WERI-Rb-1 (cell line): ENCODE data around the gene DNLZ.

Experiments used
- DNase-seq: peaks from one replicate; pipeline ENCODE4 v3.0.0-alpha.2; 2020
- H3K27ac ChIP-seq: fragments of 250-450 bp; sonication (Bioruptor Pico); 2 replicates; pipeline ENCODE4 v1.5.1; 2020; ENCODE audit warnings: mild to moderate bottlenecking, moderate library complexity
- H3K27me3 ChIP-seq: fragments of 250-450 bp; sonication (Bioruptor Pico); 2 replicates; pipeline ENCODE4 v1.5.1; 2021; ENCODE audit warnings: mild to moderate bottlenecking, low read depth, moderate library complexity; ENCODE audit not compliant: insufficient read depth, severe bottlenecking
- H3K36me3 ChIP-seq: fragments of 250-450 bp; sonication (Bioruptor Pico); 2 replicates; pipeline ENCODE4 v1.5.1; 2020; ENCODE audit warnings: mild to moderate bottlenecking, moderate library complexity
- H3K4me3 ChIP-seq: 2 replicates; pipeline ENCODE4 v1.5.1; 2011; ENCODE audit warnings: low read depth, mild to moderate bottlenecking, control low read depth, low read length
- H3K9me3 ChIP-seq: fragments of 250-450 bp; sonication (Bioruptor Pico); 2 replicates; pipeline ENCODE4 v1.5.1; 2021; ENCODE audit warnings: mild to moderate bottlenecking, moderate library complexity; ENCODE audit not compliant: severe bottlenecking
- TF ChIP-seq, protein P1 (sequence below): IDR thresholded peaks from 2 replicates; pipeline ENCODE4 v1.5.1; 2011; ENCODE audit warnings: low read depth, mild to moderate bottlenecking, control low read depth, inconsistent platforms, low read length

Gene DNLZ

DNA sequence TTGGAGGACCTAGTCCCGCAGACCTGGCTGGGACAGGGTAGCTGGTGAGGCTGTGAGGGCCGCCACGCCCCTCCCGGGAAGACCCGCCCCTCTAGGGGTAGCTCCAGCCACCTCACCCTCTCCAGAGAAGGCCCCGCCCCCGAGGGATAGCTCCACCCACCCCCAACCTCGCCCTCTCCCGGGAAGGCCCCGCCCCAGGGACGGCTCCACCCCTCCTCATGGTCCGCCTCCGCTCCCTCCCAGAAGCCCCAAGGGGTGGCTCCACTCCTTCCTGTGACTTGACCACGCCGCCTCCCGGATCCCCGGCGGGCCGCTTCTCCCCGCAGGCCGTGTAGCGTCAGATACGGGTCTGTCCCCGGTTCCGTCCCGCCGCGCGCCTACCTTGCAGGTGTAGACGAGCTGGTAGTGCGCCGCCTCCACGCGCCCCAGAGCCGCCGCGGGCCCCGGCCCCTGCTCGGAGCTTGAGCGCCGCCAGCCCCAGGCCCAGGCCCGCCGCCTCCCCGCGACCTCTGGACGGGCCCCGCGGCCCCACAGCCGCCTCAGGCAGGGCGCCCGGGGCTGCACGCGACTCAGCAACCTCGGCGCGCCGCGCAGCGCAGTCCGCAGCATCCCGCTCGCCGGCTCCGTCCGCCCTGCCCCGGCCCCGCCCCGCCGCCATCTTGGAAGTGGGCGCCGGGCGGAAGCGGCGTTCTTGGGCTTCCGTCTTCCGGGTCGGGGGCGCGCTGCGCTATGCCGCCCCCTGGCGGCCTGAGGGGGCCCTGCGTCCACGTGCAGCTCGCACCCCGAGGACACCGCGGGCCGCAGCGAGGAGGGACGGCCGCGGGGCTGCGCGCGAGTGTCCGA lies at the start of gene DNLZ:
DNLZ (minus strand) TSS at position 639 of the 843 bp plus-strand sequence; CDS start at position 609, 30 bp downstream.
- peaks cover 21% of the 10 kb centered on the region for H3K36me3 ChIP-seq
- H3K27me3 ChIP-seq, result no peaks in the 10 kb centered on the region
- H3K27ac ChIP-seq, result peak within 1 kb of the TSS; percentile 81
- H3K9me3 ChIP-seq, result peaks cover 3% of the 10 kb centered on the region
- peak within 1 kb of the TSS; percentile 58 for H3K4me3 ChIP-seq
- TF ChIP-seq, protein P1, sequence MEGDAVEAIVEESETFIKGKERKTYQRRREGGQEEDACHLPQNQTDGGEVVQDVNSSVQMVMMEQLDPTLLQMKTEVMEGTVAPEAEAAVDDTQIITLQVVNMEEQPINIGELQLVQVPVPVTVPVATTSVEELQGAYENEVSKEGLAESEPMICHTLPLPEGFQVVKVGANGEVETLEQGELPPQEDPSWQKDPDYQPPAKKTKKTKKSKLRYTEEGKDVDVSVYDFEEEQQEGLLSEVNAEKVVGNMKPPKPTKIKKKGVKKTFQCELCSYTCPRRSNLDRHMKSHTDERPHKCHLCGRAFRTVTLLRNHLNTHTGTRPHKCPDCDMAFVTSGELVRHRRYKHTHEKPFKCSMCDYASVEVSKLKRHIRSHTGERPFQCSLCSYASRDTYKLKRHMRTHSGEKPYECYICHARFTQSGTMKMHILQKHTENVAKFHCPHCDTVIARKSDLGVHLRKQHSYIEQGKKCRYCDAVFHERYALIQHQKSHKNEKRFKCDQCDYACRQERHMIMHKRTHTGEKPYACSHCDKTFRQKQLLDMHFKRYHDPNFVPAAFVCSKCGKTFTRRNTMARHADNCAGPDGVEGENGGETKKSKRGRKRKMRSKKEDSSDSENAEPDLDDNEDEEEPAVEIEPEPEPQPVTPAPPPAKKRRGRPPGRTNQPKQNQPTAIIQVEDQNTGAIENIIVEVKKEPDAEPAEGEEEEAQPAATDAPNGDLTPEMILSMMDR, result peak; percentile 92
- DNase-seq, result peak; percentile 97

DNA sequence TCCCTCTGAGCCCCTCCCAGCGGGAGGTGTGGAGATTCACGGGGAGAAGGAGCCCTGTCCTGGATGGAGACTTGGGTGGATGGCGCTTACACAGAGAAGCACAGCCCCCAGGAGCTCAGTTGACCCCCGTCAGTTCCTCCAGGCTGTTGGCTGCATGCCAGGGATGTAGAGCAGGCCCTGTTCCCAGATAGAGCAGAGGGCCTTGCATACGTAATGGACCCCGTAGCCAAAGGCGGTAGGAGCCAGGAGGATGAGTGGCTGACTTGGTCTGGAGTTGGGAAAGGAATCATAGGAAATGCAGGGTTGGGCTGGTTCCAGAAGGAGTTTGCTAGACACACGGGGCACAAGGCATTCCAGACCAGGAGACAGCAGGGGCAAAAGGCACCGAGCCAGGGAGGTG lies 49.4 kb upstream of the DNLZ start:
- H3K27me3 ChIP-seq, result no peaks in the 10 kb centered on the region
- no peak for DNase-seq
- H3K27ac ChIP-seq, result no peak overlapping the region
- H3K9me3 ChIP-seq, result no peaks in the 10 kb centered on the region
- H3K36me3 ChIP-seq, result peaks cover 55% of the 10 kb centered on the region
- TF ChIP-seq, protein P1, result no peak
- H3K4me3 ChIP-seq, result no peak overlapping the region

DNA sequence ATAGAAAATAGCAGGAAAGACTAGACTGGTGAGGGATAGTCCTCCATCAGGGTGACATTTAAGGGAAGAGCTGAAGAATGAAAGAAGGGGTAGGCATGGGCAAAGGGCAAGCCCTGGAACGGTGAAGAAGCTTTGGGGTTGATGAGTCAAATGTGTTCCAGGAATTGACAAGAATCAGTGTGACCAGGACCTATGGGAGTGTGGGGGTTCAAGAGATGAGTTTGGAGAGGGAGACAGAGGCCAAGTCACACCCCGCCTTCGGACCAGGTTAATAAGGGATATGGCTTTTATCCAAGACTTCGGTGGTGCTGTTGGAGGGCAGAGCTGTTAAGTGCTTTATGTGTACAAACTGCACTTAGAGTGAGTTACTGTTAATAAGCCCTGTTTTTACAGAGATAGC lies 47.8 kb upstream of the DNLZ start:
- H3K36me3 ChIP-seq, result peaks cover 60% of the 10 kb centered on the region
- TF ChIP-seq, protein P1, result no peak
- H3K27ac ChIP-seq, result no peak overlapping the region
- H3K9me3 ChIP-seq, result no peaks in the 10 kb centered on the region
- DNase-seq, result no peak
- peak overlapping the region; percentile 66 for H3K4me3 ChIP-seq
- no peaks in the 10 kb centered on the region for H3K27me3 ChIP-seq

DNA sequence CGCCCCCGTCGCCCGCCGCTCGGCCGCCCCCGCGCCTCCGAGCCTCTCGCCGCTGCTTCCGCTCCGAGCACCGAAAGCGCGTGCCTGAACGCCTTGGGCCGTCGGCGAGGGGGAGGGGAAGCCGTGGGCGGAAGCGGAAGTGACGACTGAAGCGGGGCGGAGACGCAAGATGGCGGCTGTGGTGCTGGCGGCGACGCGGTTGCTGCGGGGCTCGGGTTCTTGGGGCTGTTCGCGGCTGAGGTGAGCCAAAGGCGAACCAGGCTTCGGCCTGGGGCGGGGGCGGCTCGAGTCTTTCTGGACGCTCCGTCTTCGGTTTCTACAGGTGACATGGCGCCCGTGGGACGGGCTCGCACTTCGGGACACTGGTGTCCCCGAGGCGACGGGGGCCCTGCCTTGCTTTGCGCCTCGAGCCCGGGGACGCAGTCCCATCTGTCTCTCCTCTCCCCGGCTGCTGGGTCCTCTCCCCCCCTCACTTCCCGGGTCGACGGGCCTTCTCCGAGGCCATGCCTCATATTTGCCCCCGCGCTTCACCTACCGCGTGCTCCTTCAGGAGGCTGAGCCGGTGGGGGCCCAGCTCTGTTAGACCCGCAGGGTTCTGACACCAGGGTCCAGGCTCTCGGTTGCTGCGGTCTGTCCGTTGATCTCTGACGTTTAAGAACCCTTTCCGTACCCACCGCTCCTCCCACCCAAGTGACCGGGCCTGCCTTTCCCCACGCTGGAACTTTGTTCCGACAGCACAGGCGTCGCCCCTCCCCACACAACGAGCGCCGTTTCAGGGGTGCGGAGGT lies 47.1 kb upstream of the DNLZ start, which contains the start of the genes ENTR1 and PMPCA:
ENTR1 (minus strand) TSS at position 115 of the 788 bp plus-strand sequence. CDS start 217 bp downstream, outside the sequence.
PMPCA (plus strand) TSS at position 159 of the 788 bp plus-strand sequence; CDS start at position 170, 11 bp downstream.
- peak; percentile 89 for DNase-seq
- peaks cover 59% of the 10 kb centered on the region for H3K36me3 ChIP-seq
- no peaks in the 10 kb centered on the region for H3K9me3 ChIP-seq
- H3K4me3 ChIP-seq, result peak within 1 kb of the TSS; percentile 71
- no peaks in the 10 kb centered on the region for H3K27me3 ChIP-seq
- TF ChIP-seq, protein P1, result no peak
- H3K27ac ChIP-seq, result peak within 1 kb of the TSS; percentile 88

DNA sequence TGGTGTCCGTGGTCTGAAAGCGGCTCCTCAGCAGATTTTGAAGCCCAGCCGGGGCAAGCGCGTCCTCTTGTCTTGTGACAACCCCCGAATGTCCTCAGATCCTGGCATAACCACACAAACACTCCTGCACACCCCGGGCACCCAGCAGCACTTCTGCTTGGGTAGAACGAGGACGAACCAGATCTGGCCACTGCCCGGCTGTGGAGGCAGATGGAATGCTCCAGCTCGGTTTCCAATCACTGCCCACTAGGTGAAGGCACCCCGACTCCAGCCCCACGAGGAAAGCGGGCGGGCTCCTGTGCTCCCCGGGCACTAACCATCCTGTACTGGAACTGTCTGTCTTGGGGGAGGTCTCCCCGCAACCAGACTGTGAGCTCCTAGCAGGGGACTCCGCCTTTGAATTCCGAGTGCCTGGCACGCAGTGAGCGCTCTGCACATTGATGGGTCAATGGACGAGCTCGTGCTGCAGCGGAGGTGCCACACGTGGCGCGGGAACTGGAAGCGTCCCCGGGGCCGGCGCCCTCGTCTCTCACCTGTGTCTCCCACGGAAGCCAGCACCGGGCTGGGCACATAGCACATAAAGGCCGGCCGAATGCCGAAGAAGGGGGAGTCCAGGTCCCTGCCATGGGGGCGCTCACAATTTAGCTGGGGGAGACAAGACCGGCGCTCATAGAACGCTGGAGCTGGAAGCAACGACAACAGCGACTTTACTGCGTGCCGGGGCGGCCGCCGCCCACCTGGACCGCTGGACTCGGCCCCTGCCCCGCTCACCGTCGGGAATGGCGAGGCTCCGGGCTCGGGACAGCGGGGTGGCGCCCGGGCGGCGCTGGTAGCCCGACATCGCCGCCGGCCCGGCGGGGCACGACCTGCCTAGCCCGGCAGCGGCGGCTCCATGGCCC lies 46.3 kb upstream of the DNLZ start:
- H3K4me3 ChIP-seq, result peak overlapping the region; percentile 71
- peaks cover 59% of the 10 kb centered on the region for H3K36me3 ChIP-seq
- TF ChIP-seq, protein P1, result no peak
- H3K27ac ChIP-seq, result peak overlapping the region; percentile 70
- H3K9me3 ChIP-seq, result no peaks in the 10 kb centered on the region
- H3K27me3 ChIP-seq, result no peaks in the 10 kb centered on the region
- no peak for DNase-seq
